HG03060 (cell line): ENCODE results near the gene HPCAL1.

Source experiments
- ATAC-seq: cut with Tn5 transposase; IDR thresholded peaks from one replicate; pipeline ENCODE4 v1.9.1; 2021; ENCODE audit warnings: low read depth, moderate number of reproducible peaks; ENCODE audit not compliant: unreplicated experiment

HPCAL1 gene

GRCh38 chr2:10365412-10365811 is 62.7 kb downstream of the HPCAL1 start:
- no peak for ATAC-seq

- no peak for ATAC-seq
Measured at GRCh38 chr2:10366601-10367270, 64.0 kb downstream of the HPCAL1 start.

- no peak for ATAC-seq
Measured at GRCh38 chr2:10367472-10368439, 65.1 kb downstream of the HPCAL1 start.

- no peak for ATAC-seq
Measured at GRCh38 chr2:10368491-10369231, 66.0 kb downstream of the HPCAL1 start.

- no peak for ATAC-seq
Measured at GRCh38 chr2:10369269-10370255, 66.9 kb downstream of the HPCAL1 start.

- no peak for ATAC-seq
Measured at GRCh38 chr2:10370390-10370789, 67.7 kb downstream of the HPCAL1 start.

GRCh38 chr2:10370895-10371294 is 68.2 kb downstream of the HPCAL1 start:
- no peak for ATAC-seq

- no peak for ATAC-seq
Measured at GRCh38 chr2:10371441-10372196, 68.9 kb downstream of the HPCAL1 start.

- no peak for ATAC-seq
Measured at GRCh38 chr2:10372203-10372861, 69.6 kb downstream of the HPCAL1 start.

GRCh38 chr2:10372862-10373240 is 70.1 kb downstream of the HPCAL1 start:
- ATAC-seq = no peak

- ATAC-seq = no peak
Measured at GRCh38 chr2:10373931-10374330, 71.2 kb downstream of the HPCAL1 start.

GRCh38 chr2:10374362-10374943 is 71.7 kb downstream of the HPCAL1 start:
- ATAC-seq = no peak

GRCh38 chr2:10375570-10376281 is 73.0 kb downstream of the HPCAL1 start:
- ATAC-seq = no peak

GRCh38 chr2:10377052-10377746 is 74.5 kb downstream of the HPCAL1 start:
- no peak for ATAC-seq

- ATAC-seq = no peak
Measured at GRCh38 chr2:10377747-10378085, 75.0 kb downstream of the HPCAL1 start.

- ATAC-seq = peak; percentile 56
Measured at GRCh38 chr2:10378189-10378588, 75.5 kb downstream of the HPCAL1 start.
